ENCODE results near the gene PIGT. TPM values are rescaled to one million over a fixed set of nuclear protein-coding genes. Genes with fewer than 3 reads are reported as not detected.
A peak's percentile ranks its signal among the peaks of the same experiment; 100 is the strongest.

Gene PIGT
- total and polyA plus RNA-seq, 10 donors: 42.5 to 82.8 (median 63.6) TPM

DNA sequence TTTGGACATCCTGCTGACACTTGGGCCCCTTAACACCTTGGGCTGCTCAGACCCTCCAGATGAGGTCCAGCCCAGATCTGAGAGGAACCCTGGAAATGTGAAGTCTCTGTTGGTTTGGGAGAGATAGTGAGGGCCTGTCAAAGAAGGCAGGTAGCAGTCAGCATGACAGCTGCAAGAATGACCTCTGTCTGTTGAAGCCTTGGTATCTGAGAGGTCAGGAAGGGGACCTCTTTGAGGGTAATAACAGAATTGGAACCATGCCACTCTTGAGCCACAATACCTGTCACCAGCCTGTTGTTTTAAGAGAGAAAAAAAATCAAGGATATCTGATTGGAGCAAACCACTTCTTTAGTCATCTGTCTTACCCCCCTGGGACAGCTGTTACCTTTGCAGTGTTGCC is 48.8 kb upstream of the PIGT start:
- no peak for DNase-seq
- peak overlapping the region in 3 of 8 donors; percentile 71 to 78 (median 73) for H3K27ac ChIP-seq
- TF ChIP-seq POLR2A (IDR thresholded peaks at IDR 0.05) (no peak), POLR2AphosphoS5 (IDR thresholded peaks at IDR 0.05) (no peak)
- TF ChIP-seq, protein P1, sequence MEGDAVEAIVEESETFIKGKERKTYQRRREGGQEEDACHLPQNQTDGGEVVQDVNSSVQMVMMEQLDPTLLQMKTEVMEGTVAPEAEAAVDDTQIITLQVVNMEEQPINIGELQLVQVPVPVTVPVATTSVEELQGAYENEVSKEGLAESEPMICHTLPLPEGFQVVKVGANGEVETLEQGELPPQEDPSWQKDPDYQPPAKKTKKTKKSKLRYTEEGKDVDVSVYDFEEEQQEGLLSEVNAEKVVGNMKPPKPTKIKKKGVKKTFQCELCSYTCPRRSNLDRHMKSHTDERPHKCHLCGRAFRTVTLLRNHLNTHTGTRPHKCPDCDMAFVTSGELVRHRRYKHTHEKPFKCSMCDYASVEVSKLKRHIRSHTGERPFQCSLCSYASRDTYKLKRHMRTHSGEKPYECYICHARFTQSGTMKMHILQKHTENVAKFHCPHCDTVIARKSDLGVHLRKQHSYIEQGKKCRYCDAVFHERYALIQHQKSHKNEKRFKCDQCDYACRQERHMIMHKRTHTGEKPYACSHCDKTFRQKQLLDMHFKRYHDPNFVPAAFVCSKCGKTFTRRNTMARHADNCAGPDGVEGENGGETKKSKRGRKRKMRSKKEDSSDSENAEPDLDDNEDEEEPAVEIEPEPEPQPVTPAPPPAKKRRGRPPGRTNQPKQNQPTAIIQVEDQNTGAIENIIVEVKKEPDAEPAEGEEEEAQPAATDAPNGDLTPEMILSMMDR (IDR thresholded peaks at IDR 0.05 in 8 of 11, conservative IDR thresholded peaks at IDR 0.05 in 3 of 11): no peak
- H3K4me1 ChIP-seq: peaks cover 31 to 96% (median 65%) of the 10 kb centered on the region in 6 donors
- peaks cover 0 to 58% (median 30%) of the 10 kb centered on the region in 6 donors for H3K36me3 ChIP-seq
- H3K27me3 ChIP-seq (replicated peaks in 1 of 7): no peaks in the 10 kb centered on the region
- intact Hi-C loops (cut with DNase I; ENCODE audit: low total_unique reads): no loop called here
- no peak overlapping the region for H3K4me3 ChIP-seq
- H3K9me3 ChIP-seq: no peaks in the 10 kb centered on the region

DNA sequence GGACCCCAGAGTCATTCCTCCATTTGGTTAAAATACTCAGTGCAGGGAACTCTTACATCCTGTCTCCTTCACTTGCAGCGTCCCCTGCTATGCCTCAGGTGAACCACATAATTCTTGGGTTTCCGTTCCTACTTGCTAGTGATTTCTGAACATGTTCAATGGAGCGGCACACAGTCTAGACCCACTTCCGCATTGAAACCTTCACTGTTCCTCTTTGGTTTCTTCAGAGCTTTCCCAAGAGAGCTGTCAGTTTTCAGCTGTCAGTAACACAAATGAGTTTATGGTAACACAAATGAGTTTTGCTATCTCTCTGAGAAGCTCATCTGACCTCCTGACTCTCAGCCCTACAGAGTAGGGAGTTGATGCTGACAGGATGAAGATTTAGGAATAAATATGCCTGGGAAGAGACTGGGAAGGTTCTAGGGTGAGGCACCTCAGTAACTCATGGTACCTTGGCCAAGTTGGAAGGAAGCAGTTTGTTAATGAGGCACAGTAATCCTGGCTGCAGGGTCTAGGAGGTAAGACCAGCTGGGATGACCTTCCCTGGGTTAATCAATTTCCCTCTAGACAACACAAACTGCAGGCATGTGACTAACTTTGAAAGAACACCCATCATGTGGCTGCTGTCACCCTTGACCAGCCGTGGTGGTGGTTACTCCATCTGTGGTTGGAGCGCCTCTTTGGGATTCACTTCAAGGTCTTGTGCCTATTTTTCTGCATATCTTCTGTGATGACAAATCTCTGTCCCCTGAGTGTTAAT is 47.5 kb upstream of the PIGT start:
- Histone ChIP-seq H3K27ac (peak overlapping the region; percentile 35 to 78 (median 55)), H3K27me3 (replicated peaks in 1 of 7) (no peaks in the 10 kb centered on the region), H3K4me3 (peak overlapping the region in 1 of 8 donors; percentile 43), H3K9me3 (no peaks in the 10 kb centered on the region), H3K36me3 (peaks cover 0 to 58% (median 30%) of the 10 kb centered on the region in 6 donors), H3K4me1 (peaks cover 35 to 100% (median 71%) of the 10 kb centered on the region in 6 donors)
- peak; percentile 78 for DNase-seq
- no peak for TF ChIP-seq POLR2A (IDR thresholded peaks at IDR 0.05)
- TF ChIP-seq POLR2AphosphoS5 (IDR thresholded peaks at IDR 0.05): peak in 1 of 3 donors; percentile 75
- TF ChIP-seq, protein P1 (IDR thresholded peaks at IDR 0.05 in 8 of 11, conservative IDR thresholded peaks at IDR 0.05 in 3 of 11): peak in 3 of 11 experiments; percentile 16 to 30 (median 25)
- WGBS, 5 donors: 24 to 39% (median 37%) methylated on average over 6 of the region's 6 CpGs
- intact Hi-C loops (cut with DNase I; ENCODE audit: low total_unique reads): no loop called here

DNA sequence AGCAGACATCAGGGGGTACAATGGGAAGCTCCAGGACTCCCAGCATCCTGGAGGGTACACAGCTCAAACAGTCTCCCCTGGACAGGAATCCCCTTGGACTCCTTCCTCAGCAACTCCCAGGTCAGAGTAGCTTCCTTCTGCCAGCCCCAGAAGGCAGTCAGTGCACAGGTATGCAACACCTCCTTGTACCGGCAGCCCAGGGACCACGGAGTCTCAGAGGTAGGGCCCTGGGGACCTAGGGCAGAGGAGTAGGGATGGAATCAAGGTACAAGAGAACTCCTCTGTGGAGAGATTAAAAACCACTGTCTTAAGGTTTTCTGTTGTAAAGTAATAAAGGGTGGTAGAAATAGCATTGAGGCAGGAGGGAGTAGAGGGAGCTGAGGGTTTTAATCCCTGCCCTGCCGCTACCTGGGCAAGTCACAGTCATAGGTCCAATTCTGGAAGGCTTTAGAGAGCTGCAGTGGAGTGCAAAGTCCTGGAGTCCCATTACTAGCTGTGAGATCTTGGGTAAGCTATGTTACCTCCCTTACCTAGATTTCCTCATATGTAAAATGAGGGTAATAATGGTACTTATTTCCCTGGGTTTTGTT is 45.3 kb upstream of the PIGT start:
- intact Hi-C loops (cut with DNase I; ENCODE audit: low total_unique reads): loop anchor here (5.0 kb wide), 2 partner anchors 47 to 67 kb away; partner anchors contain the start of gene PIGT

DNA sequence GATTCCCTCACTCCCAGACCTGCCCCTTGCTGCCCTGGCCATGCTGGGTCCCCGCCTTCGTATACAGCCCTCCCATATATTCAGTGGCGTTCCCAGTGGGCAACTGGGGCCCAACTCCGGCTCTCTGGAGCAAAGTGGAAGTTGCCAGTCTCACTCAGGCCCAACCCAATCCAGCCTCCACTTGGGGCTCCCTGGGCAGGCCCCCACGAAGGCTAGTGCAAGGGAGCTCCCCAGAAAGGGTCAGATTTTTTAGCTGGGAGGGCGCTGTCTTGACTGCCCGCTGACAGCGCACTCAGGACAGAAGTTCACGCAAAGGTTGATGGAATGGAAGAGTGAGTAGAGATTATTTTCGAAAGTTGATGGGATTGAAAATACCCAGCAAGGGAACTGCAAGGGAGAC is 43.7 kb upstream of the PIGT start:
- intact Hi-C loops (cut with DNase I; ENCODE audit: low total_unique reads): loop anchor here (5.0 kb wide), 2 partner anchors 45 to 65 kb away; partner anchors contain the start of gene PIGT
- Histone ChIP-seq H3K36me3 (peaks cover 0 to 49% (median 9%) of the 10 kb centered on the region in 6 donors), H3K4me1 (peaks cover 23 to 73% (median 51%) of the 10 kb centered on the region in 6 donors), H3K9me3 (no peaks in the 10 kb centered on the region), H3K4me3 (peak overlapping the region in 1 of 8 donors; percentile 72), H3K27me3 (replicated peaks in 1 of 7) (no peaks in the 10 kb centered on the region), H3K27ac (no peak overlapping the region)
- no peak for DNase-seq
- WGBS, 5 donors: 92 to 97% (median 94%) methylated on average over 10 of the region's 10 CpGs
- TF ChIP-seq POLR2AphosphoS5 (IDR thresholded peaks at IDR 0.05) (no peak), POLR2A (IDR thresholded peaks at IDR 0.05) (no peak)
- TF ChIP-seq, protein P1 (IDR thresholded peaks at IDR 0.05 in 8 of 11, conservative IDR thresholded peaks at IDR 0.05 in 3 of 11): no peak

More for the DNA sequence above, 45.3 kb upstream of the PIGT start:
- Histone ChIP-seq H3K27me3 (replicated peaks in 1 of 7) (no peaks in the 10 kb centered on the region), H3K36me3 (peaks cover 0 to 60% (median 23%) of the 10 kb centered on the region in 6 donors), H3K27ac (no peak overlapping the region), H3K4me3 (no peak overlapping the region), H3K9me3 (no peaks in the 10 kb centered on the region), H3K4me1 (peaks cover 25 to 88% (median 61%) of the 10 kb centered on the region in 6 donors)
- no peak for TF ChIP-seq POLR2A (IDR thresholded peaks at IDR 0.05)
- TF ChIP-seq POLR2AphosphoS5 (IDR thresholded peaks at IDR 0.05): peak in 1 of 3 donors; percentile 14
- WGBS, 5 donors: 78 to 95% (median 94%) methylated on average over 3 of the region's 3 CpGs
- DNase-seq: no peak

All from spleen (tissue), 11 donors.